ENCODE results near the gene CNTLN.

CNTLN gene, protein sequence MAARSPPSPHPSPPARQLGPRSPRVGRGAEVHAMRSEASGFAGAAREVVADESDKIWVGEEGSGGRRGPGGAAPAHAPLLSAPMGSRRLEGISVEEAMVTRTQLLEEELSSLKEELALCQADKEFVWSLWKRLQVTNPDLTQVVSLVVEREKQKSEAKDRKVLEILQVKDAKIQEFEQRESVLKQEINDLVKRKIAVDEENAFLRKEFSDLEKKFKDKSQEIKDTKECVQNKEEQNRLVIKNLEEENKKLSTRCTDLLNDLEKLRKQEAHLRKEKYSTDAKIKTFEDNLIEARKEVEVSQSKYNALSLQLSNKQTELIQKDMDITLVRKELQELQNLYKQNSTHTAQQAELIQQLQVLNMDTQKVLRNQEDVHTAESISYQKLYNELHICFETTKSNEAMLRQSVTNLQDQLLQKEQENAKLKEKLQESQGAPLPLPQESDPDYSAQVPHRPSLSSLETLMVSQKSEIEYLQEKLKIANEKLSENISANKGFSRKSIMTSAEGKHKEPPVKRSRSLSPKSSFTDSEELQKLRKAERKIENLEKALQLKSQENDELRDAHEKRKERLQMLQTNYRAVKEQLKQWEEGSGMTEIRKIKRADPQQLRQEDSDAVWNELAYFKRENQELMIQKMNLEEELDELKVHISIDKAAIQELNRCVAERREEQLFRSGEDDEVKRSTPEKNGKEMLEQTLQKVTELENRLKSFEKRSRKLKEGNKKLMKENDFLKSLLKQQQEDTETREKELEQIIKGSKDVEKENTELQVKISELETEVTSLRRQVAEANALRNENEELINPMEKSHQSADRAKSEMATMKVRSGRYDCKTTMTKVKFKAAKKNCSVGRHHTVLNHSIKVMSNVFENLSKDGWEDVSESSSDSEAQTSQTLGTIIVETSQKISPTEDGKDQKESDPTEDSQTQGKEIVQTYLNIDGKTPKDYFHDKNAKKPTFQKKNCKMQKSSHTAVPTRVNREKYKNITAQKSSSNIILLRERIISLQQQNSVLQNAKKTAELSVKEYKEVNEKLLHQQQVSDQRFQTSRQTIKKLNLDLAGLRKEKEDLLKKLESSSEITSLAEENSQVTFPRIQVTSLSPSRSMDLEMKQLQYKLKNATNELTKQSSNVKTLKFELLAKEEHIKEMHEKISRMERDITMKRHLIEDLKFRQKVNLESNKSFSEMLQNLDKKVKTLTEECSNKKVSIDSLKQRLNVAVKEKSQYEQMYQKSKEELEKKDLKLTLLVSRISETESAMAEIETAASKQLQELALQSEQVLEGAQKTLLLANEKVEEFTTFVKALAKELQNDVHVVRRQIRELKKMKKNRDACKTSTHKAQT (N-terminal part only)

DNA sequence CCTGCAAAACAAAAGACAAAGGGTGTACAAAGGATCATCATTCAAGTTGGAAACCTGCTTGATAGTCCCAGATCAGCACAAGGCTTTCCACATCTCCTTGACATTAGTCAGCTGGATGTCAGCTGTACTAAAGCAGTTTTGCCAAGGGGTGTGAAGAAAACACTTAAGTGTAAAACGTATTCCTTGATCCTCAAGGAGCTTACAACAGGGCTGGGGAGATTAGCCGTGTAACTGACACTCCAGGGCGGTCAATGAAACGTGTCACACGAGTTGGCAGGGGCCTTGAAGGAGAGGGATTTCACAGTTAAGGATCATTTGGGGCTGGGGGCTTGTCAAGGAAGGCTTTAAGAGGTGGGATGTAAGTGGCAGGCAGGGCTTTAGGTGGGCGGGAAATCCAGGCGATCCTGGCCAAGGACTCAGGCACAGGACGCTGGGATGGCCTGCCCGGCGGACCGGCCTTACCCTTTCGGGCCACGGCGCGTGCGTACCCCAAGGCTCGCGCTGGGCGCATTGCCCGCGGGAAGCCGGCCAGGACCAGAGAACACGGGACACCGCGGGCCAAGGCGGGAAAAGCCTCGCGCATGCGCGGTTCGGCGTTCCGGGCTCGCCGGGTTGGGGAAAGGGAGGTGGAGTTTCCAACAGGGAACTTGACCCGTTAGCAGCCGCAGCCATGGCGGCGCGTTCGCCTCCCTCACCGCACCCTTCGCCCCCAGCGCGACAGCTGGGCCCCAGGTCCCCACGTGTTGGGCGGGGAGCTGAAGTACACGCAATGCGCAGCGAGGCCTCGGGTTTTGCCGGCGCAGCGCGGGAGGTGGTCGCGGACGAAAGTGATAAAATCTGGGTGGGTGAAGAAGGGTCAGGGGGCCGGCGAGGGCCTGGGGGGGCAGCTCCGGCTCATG, at the start of gene CNTLN:
Gene CNTLN (plus strand): TSS at position 645 of the 899 bp plus-strand sequence. CDS start 26 bp downstream, at position 671.
- peak; percentile 96 for DNase-seq

DNA sequence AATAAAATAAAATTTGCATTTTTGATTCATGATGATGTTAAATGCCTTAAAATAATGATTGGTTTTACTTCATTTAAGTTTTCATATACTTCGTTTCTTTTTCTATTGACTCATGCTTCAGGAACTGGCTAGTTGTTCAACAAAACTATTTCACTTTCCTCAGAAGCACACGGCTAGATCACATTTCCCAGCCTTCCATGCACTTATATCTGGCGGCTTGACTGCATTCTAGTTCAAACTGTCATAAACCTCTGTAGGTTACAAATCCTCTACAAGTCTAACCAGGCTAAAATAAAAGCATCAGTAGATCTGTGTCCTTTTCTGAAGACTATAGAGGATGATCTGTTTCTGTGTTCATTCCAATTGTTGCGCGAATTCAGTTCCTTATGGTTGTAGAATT, 46.3 kb upstream of the CNTLN start:
- no peak for DNase-seq

DNA sequence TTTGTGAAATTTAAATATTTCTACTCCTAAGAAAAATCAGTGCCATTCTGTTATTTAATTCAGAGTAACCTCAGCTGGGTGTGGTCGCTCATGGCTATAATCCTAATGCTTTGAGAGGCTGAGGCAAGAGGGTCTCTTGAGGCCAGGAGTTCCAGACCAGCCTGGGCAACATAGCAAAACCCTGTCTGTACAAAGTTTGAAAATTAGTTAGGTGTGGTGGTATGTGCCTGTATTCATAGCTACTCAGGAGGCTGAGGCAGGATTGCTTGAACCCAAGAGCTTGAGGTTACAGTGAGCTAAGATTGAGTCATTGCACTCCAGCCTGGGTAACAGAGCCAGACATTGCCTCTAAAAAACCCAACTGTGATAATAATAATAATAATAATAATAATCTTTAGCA, 44.8 kb upstream of the CNTLN start:
- no peak for DNase-seq

DNA sequence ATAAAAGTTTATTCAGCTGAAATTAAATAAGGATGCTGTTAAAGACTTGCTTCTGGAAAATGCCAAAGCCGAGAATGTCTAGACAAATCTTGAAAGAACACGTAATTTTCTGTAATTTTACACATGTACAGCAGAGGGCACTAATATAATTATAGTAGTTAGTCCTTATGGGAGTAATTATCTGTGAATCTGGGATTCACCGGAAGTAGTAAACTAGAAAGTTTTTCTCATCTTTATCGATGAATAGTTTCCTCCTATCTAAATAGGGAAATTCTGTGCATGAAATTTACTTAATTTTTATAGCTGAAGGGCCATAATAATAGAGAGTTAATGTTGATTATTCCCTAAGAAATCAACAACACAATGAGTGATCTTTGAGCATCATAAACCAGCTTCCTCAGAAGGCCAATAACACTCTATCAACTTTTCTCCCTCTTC, 18.4 kb upstream of the CNTLN start:
- peak; percentile 31 for DNase-seq

DNA sequence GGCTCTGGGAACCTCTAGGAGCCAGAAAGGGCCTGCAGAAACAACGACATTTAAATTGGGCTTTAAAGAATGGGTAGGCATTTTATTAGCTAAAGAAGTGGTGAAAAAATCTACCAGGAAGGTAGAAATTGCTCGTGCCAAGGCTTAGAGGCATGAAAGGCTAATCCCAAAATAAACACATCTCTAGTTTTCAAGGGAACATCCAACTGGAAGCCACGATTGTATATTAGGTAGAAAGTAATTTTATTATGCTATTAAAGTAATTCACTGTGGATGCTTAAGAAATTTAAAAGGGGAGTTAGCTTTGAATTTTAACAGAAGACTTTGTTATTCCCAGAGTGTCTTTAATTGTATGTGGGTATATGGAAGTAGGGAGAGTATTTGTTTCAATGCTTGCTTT, 17.5 kb upstream of the CNTLN start:
- no peak for DNase-seq

DNA sequence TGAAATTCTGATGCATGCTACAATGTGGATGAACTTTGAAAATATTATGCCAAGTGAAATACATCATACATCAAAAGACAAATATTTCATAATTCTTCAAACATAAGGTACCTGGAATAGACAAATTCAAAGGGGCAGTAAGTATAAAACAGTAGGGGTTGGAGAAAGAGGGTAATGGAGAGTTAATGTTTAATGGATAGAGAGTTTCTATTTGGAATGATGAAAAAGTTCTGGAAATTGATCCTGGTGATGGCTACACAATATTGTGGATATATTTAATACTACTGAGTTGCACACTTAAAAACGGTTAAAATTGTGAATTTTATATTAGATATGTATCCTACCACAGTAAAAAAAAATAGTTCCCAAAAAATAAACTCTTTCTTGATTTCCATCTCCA, 14.6 kb upstream of the CNTLN start:
- DNase-seq: no peak

DNA sequence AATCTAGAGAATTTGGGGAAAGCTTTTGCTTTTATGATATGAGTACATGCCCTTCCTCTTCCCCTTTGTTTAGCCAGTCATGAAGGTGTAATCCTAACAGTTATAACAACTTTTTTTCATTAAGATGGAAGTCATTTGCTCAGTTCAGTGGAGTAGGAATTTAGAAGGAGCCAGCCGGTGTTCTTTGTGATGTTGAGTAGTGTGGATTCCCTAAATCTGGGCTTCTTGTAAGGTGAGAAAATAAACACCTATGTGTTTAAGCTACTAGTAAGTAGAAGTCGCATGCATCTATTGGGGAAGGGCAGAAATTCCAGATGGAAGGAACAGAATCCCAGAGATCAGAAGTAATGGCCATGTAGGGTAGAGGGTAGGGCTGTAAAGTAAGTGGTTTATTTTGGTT, 13.6 kb upstream of the CNTLN start:
- no peak for DNase-seq

DNA sequence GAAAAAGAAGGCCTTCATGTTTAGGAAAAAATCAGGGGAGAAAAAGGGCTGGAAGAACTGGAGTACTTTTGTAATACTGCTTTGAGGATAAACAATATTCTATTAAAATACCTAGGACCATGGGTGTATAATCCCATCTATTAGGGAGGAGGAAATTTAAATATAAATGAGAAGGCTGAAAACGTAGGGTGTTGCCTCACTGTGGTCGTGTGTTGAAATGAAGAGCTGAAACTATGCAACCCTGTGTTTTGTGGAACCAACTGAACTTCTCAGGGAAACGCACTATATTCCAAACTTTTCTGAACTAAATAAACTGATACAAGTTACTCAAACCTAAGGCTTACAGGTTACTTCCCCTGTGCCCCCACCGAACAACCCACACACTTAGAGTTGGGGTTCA, 4.5 kb upstream of the CNTLN start:
- no peak for DNase-seq

DNA sequence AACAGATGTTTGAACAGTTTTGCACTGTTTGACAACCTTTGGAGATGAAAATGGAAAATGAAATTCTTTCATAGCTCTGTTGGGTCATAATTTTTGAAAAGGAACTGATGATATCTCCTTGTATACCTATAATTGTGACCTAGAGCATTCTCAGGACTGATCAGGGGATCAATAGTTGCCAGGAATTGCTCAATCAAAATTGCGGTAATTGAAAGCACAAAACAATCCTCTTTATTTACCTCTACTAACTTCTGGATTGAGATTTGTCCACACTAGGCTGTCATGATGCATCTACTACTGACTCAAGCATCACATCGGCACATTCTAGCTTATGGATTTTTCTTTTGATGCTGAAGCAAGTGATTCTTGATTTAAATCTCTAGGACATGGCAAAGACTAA, 4.1 kb upstream of the CNTLN start:
- DNase-seq: no peak

DNA sequence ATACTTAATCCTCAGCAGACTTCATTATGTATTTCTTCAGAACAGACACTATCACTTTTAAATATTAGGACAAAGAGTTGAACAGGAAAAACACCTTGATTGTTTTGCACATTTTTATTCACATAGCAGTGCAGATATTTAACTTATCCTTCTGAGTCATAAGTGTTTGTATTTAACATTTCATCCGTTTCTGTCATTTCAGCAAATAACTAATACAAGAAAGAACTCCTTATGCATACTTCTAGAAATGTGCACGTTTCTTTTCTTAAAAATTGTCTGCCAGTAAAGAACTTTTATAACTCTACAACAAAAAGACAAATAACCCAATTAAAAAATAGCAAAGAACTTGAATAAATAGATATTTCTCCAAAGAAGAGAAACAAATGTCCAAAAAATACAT, 3.3 kb upstream of the CNTLN start:
- no peak for DNase-seq

DNA sequence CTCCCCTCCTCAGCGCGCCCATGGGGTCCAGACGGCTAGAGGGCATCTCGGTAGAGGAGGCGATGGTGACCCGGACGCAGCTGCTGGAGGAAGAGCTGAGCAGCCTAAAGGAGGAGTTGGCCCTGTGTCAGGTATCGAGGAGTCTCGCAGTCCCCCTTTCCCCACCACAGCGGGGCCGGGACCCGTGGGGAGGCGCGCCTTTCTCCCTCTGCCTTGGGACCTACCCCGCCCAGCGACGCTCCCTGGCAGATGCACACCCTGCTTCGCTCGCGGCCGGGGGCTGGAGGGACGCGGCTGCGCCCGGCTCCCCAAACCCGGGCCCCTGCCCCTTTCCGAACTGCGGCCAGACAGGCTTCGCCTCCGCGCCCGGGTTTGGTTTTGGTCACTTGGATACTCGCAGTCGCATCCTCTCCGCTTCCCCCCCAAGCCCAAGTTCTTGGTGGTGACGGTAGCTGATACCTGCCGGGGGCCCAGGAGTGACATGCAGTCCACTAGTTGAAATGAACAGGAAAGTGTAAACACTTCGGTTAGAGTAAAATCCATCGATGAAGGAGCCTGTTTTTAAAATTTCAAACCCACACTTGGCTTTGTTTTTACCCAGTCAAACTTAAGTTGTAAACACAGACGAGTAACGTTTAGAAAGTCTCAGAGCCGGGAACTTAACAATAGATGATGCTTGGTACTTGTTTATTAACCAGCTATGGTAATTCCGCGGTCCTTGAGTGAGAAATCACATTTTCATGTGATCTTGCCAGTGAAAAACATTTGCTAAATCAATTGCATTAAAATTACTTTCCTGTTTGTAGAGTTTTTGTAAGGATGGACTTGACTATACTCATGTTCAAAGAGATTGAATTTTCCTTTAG, 688 bp downstream of the CNTLN start:
- DNase-seq: peak; percentile 48

DNA sequence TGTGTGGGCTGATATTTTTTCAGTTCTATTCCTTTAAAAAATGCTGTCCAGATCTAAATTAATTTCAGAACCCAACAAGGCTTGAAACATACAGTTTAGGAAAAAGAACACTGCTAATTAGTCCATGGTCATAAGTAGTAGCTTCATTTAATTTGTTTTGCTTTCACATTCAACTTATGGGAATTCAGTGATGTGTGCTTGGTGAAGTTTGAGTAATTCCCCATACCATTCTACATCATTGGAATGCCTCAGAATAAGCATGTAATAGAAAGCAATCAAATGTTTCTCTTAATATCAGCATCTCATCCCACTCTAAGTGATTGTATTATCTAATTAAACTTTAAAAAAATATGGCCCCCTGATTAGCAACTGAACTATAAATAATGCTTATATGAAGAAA, 2.7 kb downstream of the CNTLN start:
- no peak for DNase-seq

DNA sequence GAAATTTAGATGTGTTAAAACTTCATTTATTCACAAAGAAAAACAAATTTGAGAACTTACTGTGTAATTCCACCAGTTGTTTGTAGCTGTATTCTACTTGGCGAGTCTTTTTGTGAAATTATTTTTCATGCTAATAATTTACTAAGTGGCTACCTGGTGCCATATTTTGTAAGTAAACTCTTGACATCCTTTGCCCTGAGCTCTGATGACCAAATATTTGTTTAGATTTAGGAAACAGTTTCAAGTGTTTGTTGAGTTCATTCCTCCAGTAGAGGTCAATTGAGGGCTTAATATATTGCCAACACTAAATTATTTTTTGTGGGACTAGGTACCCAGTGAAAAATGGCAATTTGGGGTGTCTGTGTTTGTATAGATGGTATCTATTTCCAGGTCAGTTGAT, 3.7 kb downstream of the CNTLN start:
- DNase-seq: peak; percentile 4

DNA sequence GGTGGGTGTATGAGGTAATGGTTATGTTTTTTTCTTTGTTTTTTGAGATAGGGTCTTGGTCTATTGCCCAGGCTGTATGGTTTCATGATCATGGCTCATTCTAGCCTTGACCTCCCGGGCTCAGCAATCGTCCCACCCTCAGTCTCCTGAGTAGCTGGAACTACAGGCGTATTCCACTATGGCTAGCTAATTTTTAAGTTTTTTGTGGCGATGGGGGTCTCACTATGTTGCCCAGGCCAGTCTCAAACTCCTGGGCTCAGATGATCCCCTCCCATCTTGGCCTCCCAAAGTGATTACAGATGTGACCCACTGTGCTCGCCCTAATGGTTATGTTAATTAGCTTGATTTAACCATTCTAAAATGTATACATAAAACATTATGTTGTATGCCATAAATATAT, 5.6 kb downstream of the CNTLN start:
- DNase-seq: no peak

DNA sequence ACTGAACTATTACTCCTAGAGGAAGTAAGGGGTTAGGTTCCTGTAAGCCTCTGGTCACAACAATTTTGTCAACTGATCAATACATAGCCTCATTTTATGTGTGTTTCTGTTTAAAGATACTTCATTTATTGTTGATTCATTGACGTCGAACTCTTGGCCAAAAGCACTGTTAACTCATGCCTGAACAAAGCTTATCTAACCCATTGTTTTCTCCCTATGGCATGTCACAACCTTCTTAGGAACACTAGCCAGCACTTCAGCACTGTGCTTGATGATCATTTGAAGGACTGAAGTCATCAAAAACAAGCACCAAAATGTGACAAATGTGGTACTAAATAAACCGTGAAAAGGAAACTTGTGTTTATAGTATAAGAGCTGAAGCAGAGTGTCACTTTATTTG, 13.5 kb downstream of the CNTLN start:
- DNase-seq: no peak

DNA sequence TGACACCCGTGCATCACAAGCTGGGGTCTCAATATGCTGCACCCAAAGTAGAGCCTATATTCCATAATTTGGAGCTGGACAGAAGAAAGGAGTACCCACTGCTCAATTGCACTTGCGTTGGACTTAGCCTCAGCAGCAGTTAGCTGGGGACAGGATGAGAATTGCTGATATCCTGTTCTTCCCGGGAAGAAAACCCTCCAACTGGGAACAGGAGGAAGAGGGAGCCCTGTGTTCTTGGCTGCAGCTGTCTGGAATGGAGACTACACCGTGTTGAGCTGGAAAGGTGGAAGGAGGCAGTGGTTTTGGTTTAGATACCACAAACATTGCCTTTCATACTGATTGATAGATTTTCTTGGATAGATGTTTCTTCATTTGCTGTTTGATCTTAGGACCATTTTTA, 24.6 kb downstream of the CNTLN start:
- DNase-seq: no peak

DNA sequence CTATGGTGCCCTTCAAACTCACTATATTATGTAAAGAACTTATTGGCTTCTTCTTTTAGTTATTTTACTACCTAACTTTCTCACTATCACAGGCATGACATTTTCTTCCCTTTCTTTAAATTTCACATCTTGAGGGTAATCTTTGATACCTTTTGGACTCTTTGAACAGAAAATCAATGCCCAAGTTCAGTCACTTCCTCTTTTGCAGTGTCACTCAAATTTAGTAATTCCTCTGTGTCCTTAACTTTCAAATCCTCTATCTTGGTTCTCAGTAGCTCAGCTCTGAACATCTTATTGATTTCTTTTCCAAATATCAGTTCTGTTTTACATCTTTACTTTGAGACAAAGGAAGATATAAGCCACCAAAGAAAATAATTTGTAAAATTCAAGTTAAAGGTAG, 25.5 kb downstream of the CNTLN start:
- no peak for DNase-seq

DNA sequence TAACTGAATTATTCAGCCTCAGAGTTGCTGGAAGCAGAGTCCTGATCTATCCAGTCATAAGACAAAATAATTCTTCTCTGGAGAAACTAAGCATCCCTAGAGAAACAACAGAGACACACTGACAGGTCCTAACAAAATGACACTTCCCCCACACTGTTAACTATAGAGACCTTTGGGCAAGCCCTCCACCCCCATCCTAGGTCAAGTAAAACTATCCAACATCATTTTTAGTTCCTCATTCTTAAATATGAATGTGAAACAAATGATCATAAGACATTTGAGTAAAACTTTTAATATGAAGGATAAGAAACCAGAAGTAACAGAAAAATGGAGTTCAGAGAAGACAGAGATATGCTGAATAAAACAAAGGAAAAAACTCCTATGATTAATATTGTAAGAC, 30.9 kb downstream of the CNTLN start:
- no peak for DNase-seq

DNA sequence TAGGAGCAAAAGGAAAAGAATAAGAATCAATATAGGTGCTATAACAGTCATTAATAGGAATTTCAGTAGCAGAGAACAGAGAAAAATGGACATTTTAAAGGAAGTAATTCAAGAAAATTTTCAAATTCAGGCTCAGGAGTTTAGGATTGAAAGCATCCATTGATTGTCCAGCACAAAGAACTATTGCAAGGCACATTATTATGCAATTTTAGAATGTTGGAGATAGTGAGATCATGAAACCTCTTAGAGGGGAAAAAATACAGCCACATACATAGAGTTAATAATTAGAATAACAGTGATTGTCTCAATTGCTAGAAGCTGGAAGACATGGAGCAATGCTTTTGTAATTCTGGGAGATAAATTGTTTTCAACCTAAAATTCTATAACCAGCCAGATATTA, 31.5 kb downstream of the CNTLN start:
- no peak for DNase-seq

DNA sequence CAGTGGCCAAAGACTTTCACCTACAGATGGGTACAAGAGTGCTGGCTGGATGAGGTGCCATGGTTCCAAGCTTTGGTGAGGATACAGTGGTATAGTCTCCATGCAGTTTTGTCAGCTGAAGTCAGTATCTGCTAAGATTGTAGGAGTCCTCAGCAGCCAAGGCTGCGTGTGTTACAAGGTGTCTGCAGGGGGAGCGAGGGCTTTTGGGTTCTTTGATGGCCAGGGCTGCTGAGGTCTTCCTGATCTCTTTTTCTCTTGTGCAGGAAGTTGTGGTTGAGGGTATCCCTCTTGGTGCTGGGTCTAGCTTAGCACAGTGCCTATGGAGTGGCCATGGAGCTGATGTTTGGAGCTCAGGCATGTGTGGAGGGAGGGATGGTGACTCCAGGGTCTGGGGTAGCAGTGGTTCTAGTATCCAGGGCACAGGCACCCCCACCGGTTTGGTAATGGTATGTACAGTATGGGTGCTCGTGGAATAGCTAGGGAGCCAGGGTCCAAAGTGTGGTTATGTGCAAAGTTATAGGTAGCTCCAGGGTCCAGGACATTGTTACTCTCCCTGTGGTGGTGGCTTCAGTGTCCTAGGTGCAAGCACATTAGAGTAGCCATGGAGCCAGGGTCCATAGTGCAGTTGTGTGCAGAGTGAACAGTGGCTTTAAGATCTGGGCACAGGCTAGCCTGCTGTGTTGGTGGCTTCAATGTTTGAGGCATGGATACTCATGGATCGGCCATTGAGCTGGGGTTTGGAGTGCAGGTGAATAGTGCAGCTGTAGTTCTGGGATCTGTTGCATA, 36.7 kb downstream of the CNTLN start:
- DNase-seq: no peak
